H1 (cell line): ENCODE data around the gene DOK3. TPM values are rescaled to one million over a fixed set of nuclear protein-coding genes. Genes with fewer than 3 reads are reported as not detected.

Experiments used
- ATF3 ChIP-seq: IDR thresholded peaks from 2 replicates; pipeline ENCODE4 v1.6.1; 2011; ENCODE audit warnings: low read depth, mild to moderate bottlenecking, low read length; ENCODE audit not compliant: insufficient read depth
- HDAC2 ChIP-seq, 2 experiments: fragments of 300-600 bp in 1 of 2; sonication (generic) in 1 of 2; IDR thresholded peaks; 2 replicates each; pipeline ENCODE4 v1.6.1; 2011 to 2012; ENCODE audit warnings: low read depth in 2 of 2, low read length in 2 of 2, mild to moderate bottlenecking in 2 of 2, moderate library complexity in 2 of 2, borderline replicate concordance in 1 of 2, inconsistent platforms in 1 of 2
- JUN ChIP-seq: IDR thresholded peaks from 2 replicates; pipeline ENCODE4 v1.6.1; 2011; ENCODE audit warnings: low read depth, mild to moderate bottlenecking, improper control_type of control experiment, low read length
- KDM4A ChIP-seq: IDR thresholded peaks from one replicate; pipeline ENCODE4 v1.7.1; 2012; ENCODE audit warnings: low read depth, mild to moderate bottlenecking, moderate library complexity, low read length, inconsistent platforms; ENCODE audit not compliant: severe bottlenecking
- polyA plus RNA-seq, 7 experiments: library from polyadenylated mRNA; depleted of rRNA in 3 of 7; stranded (reverse) in 5 of 7; unstranded in 2 of 7; fragments of >200 nt in 5 of 7; fragments of 200-250 nt in 2 of 7; gene quantifications; 1 replicate in 5 of 7; 2 replicates in 1 of 7; 4 replicates in 1 of 7; pipeline versions ENCODE4 v1.2.1 to v1.2.3, GENCODE V29; 2011 to 2013; ENCODE audit warnings: missing spikeins in 2 of 7, mixed read lengths in 2 of 7
- total RNA-seq: library from RNA; stranded (reverse); fragmentation: NEBNext Ultra II Directional; extraction: Animal tissue kit (Norgen Biotek cat#: 25700); gene quantifications from 2 replicates; pipeline ENCODE4 v1.2.1, GENCODE V29; 2021

The DOK3 gene
- total and polyA plus RNA-seq, 2 of the 8 experiments (the other 6 are each of a cell fraction or from before 2014, with no cell fraction given), result 4.2 to 6.4 TPM

DNA sequence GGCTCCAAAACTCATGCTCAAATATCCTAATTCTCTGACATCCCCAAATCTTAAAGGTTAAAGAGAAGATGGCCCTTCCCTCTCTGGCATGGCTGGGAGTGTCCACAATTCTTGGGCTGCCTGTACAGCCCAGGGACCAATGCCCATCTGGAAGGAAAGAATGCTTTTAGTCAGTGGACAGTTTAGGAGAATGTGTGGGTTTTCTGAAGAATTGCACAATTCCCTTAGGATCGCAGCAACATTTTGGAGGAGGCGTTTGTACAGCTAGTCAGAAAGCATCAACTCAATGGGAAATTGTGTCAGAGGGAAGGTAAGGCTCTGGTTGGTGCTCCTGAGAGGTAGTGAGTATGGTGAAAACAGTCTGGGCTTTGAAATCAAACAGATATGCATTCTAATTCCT is 29.8 kb upstream of the DOK3 start (continued):
- TF ChIP-seq KDM4A (no peak), JUN (no peak), HDAC2 (IDR thresholded peaks at IDR 0.05; ENCODE audit: borderline replicate concordance in 1 of 2, low read depth in 2 of 2, low read length in 2 of 2) (no peak), ATF3 (no peak)
- TF ChIP-seq, all 59 proteins: peak for 0
